A673 (cell line): ENCODE data around the gene CIT. TPM values are rescaled to one million over a fixed set of nuclear protein-coding genes. Genes with fewer than 3 reads are reported as not detected.

Experiments
- BruUV-seq: library from RNA; stranded (reverse); fragments of 400-500 nt; replicated peaks from 2 replicates; lab custom pipeline; 2021; lab: Mats Ljungman, UMichigan
- CTCF ChIA-PET: fragments of 300-600 bp; sonication (Branson Sonifier 250); formaldehyde crosslinking; loops from one replicate; lab custom pipeline; 2022; ENCODE audit warnings: antibody characterized with exemption; lab: Charles Lee
- POLR2A ChIA-PET: fragments of 300-600 bp; sonication (Branson Sonifier 250); formaldehyde crosslinking; loops from one replicate; lab custom pipeline; 2022; ENCODE audit warnings: antibody characterized with exemption; ENCODE audit not compliant: low non-redundant PET; lab: Charles Lee
- DNase-seq: peaks from one replicate; pipeline ENCODE4 v3.0.0-alpha.2; 2015; ENCODE audit warnings: low spot score
- H3K27ac ChIP-seq: fragments of 200-600 bp; sonication (generic); 2 replicates; pipeline ENCODE4 v1.5.1; 2016; ENCODE audit warnings: mixed run types, low read depth, mild to moderate bottlenecking, mixed read lengths, antibody characterized with exemption, low read length; ENCODE audit not compliant: poor library complexity, severe bottlenecking
- H3K27me3 ChIP-seq: fragments of 200-600 bp; sonication (generic); replicated peaks from 2 replicates; pipeline ENCODE4 v1.6.1; 2017; ENCODE audit warnings: mixed run types, low read depth, mild to moderate bottlenecking, mixed read lengths, antibody characterized with exemption, low read length; ENCODE audit not compliant: insufficient read depth, poor library complexity
- H3K36me3 ChIP-seq: fragments of 200-600 bp; sonication (generic); 2 replicates; pipeline ENCODE4 v1.6.1; 2016; ENCODE audit warnings: mixed run types, mild to moderate bottlenecking, mixed read lengths, antibody characterized with exemption, low read length; ENCODE audit not compliant: insufficient read depth, poor library complexity, severe bottlenecking
- H3K4me1 ChIP-seq: fragments of 200-600 bp; sonication (generic); 2 replicates; pipeline ENCODE4 v1.6.1; 2017; ENCODE audit warnings: mixed run types, mild to moderate bottlenecking, mixed read lengths, antibody characterized with exemption, low read length; ENCODE audit not compliant: insufficient read depth, poor library complexity, severe bottlenecking
- H3K4me3 ChIP-seq: fragments of 200-600 bp; sonication (generic); 2 replicates; pipeline ENCODE4 v1.5.1; 2016; ENCODE audit warnings: low read depth, mixed run types, mild to moderate bottlenecking, mixed read lengths, low read length; ENCODE audit not compliant: poor library complexity, severe bottlenecking
- H3K9me3 ChIP-seq: fragments of 200-600 bp; sonication (generic); 2 replicates; pipeline ENCODE4 v1.6.1; 2016; ENCODE audit warnings: mixed run types, low read depth, mild to moderate bottlenecking, mixed read lengths, antibody characterized with exemption, low read length; ENCODE audit not compliant: poor library complexity, severe bottlenecking
- CTCF ChIP-seq: fragments of 300-800, 200-600 bp; sonication (generic); conservative IDR thresholded peaks from 2 replicates; pipeline ENCODE4 v1.5.1; 2017; ENCODE audit warnings: low read depth, mild to moderate bottlenecking, antibody characterized with exemption, low read length, moderate library complexity, mixed read lengths
- EZH2 ChIP-seq: fragments of 200-600 bp; sonication (generic); IDR thresholded peaks from 2 replicates; pipeline ENCODE4 v1.6.1; 2017; ENCODE audit warnings: borderline replicate concordance, low read depth, mild to moderate bottlenecking, mixed read lengths, antibody characterized with exemption, low read length; ENCODE audit not compliant: poor library complexity, severe bottlenecking
- intact Hi-C: fragments of 100-400 bp; cut with micrococcal nuclease; formaldehyde crosslinking; loops from one replicate; pipeline ENCODE4 v1.10.0; 2022; ENCODE audit not compliant: unreplicated experiment
- total RNA-seq: library from RNA; stranded (reverse); gene quantifications from 2 replicates; pipeline ENCODE4 v1.2.3, GENCODE V29; 2021

The CIT gene
- total RNA-seq, 1 experiment from 2014 or later: 62.4 TPM

DNA sequence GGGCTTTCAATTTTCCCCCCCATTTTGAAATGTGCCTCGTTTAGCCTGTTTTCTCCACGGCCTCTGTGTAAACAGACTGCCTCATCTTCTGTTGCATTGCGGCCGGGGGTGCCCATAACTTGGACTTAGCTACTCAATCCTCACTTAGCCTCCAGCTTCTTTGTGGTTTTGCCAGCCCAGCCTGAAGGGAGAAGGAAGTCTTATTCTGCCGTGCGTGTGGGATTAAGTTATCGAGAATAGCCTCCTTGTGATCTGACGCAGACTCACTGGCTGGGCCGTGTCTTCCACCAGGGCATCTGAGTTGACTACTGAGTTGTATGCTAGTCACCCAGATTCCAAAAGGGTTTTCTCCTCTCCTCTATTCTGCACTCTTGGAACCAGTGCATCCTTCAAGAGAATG lies 201.1 kb downstream of the CIT start:
- BruUV-seq: no TSS peak
- no peaks in the 10 kb centered on the region for H3K27me3 ChIP-seq
- H3K36me3 ChIP-seq: peaks cover 72% of the 10 kb centered on the region
- intact Hi-C loops: no loop called here
- no peak for DNase-seq
- no peaks in the 10 kb centered on the region for H3K9me3 ChIP-seq
- POLR2A ChIA-PET: no interaction called here
- no peak for TF ChIP-seq CTCF
- no peak for TF ChIP-seq EZH2
- H3K4me3 ChIP-seq: no peak overlapping the region
- CTCF ChIA-PET: interaction anchor here (0.5 kb wide), 1 partner anchor 359 kb away, joined by 4 read pairs; no protein-coding TSS in a partner anchor
- no peak overlapping the region for H3K27ac ChIP-seq
- H3K4me1 ChIP-seq: no peaks in the 10 kb centered on the region

- no TSS peak for BruUV-seq
- H3K4me3 ChIP-seq: no peak overlapping the region
- H3K36me3 ChIP-seq: peaks cover 77% of the 10 kb centered on the region
- no peak overlapping the region for H3K27ac ChIP-seq
- H3K9me3 ChIP-seq: no peaks in the 10 kb centered on the region
- no peak for TF ChIP-seq EZH2
- TF ChIP-seq CTCF: no peak
- CTCF ChIA-PET: no interaction called here
- H3K4me1 ChIP-seq: no peaks in the 10 kb centered on the region
- POLR2A ChIA-PET: no interaction called here
- no peak for DNase-seq
- H3K27me3 ChIP-seq: no peaks in the 10 kb centered on the region
- intact Hi-C loops: no loop called here
These were observed 202.6 kb downstream of the CIT start for GRCh38 chr12:119674560-119674959.

- POLR2A ChIA-PET: no interaction called here
- no peak for DNase-seq
- H3K27me3 ChIP-seq: no peaks in the 10 kb centered on the region
- intact Hi-C loops: no loop called here
- H3K27ac ChIP-seq: no peak overlapping the region
- H3K4me1 ChIP-seq: no peaks in the 10 kb centered on the region
- H3K9me3 ChIP-seq: no peaks in the 10 kb centered on the region
- no peak for TF ChIP-seq EZH2
- TF ChIP-seq CTCF: no peak
- no TSS peak for BruUV-seq
- no peak overlapping the region for H3K4me3 ChIP-seq
- CTCF ChIA-PET: no interaction called here
- peaks cover 68% of the 10 kb centered on the region for H3K36me3 ChIP-seq
These were observed 203.5 kb downstream of the CIT start for GRCh38 chr12:119673634-119674033.
